ENCODE measurements around the gene ADD3.

DNA sequence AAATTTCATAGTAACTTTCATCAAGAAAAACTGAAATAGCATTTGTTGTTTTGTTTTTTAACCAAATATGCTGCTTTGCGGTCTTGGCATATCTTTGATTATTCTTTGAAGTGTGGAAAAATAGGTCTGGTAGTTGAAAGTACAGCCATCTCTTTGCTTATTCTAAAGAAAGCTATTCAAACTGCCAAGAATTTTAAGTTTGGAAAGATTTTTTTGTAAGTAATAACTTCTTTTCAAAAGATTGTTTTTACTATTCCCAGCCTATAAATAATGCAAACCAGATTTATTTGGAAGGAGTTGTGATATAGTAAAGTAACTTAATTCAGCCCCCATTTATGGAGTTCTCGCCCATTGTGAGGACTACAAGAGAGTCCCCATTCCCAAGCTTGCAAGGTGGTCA, 87.0 kb downstream of the ADD3 start:
- TF ChIP-seq, protein P1, sequence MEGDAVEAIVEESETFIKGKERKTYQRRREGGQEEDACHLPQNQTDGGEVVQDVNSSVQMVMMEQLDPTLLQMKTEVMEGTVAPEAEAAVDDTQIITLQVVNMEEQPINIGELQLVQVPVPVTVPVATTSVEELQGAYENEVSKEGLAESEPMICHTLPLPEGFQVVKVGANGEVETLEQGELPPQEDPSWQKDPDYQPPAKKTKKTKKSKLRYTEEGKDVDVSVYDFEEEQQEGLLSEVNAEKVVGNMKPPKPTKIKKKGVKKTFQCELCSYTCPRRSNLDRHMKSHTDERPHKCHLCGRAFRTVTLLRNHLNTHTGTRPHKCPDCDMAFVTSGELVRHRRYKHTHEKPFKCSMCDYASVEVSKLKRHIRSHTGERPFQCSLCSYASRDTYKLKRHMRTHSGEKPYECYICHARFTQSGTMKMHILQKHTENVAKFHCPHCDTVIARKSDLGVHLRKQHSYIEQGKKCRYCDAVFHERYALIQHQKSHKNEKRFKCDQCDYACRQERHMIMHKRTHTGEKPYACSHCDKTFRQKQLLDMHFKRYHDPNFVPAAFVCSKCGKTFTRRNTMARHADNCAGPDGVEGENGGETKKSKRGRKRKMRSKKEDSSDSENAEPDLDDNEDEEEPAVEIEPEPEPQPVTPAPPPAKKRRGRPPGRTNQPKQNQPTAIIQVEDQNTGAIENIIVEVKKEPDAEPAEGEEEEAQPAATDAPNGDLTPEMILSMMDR (IDR thresholded peaks at IDR 0.05; ENCODE audit: borderline replicate concordance, extremely low read depth, low read length, poor library complexity, severe bottlenecking), result no peak
- no peak for TF ChIP-seq EZH2 (IDR thresholded peaks at IDR 0.05; ENCODE audit: borderline replicate concordance, low read depth, low read length, severe bottlenecking)

Measured in DND-41 (cell line).